K562 treated with DMSO at 1 percent for 24 hours (cell line): ENCODE measurements around the gene SERPINE2. TPM values are rescaled to one million over a fixed set of nuclear protein-coding genes. Genes with fewer than 3 reads are reported as not detected.

Experiments
- total RNA-seq: library from RNA; unstranded; fragments of 300-600 nt; gene quantifications from 2 replicates; pipeline ENCODE4 v1.2.3, GENCODE V29; 2022; ENCODE audit warnings: low read depth; ENCODE audit not compliant: insufficient read depth

SERPINE2 gene
- total RNA-seq = 0.52 and 1.5 TPM in 2 replicates

GRCh38 chr2:224039080-224039769 is at the start of gene SERPINE2:
SERPINE2 (minus strand) TSS chr2:224039286; CDS start chr2:224001900, 37,386 bp downstream.

GRCh38 chr2:223957092-223957851 is 81.8 kb downstream of the SERPINE2 start, which contains the start of gene MRPL44:
MRPL44 (plus strand) TSS chr2:223957463; CDS start chr2:223957473, 10 bp downstream.

GRCh38 chr2:223944703-223945531 is 94.2 kb downstream of the SERPINE2 start, which contains the start of gene WDFY1:
WDFY1 (minus strand) TSS chr2:223945335; CDS start chr2:223945284, 51 bp downstream.

Other genes starting within 250 kb of the SERPINE2 start
- gene AP1S3, start 201.7 kb downstream of the SERPINE2 start, total RNA-seq = 0.88 TPM in 1 of 2 replicates, not detected in the other
- gene WDFY1, start 94.0 kb downstream of the SERPINE2 start, total RNA-seq = 17.4 and 20.9 TPM in 2 replicates
- 13.5 and 14.0 TPM in 2 replicates for gene MRPL44, start 81.8 kb downstream of the SERPINE2 start, total RNA-seq